OCI-M2 (cell line): ENCODE measurements around the gene TSC2.

Experiments used
- DNase-seq: peaks from one replicate; lab custom pipeline; 2025; ENCODE audit not compliant: unreplicated experiment; lab: John Stamatoyannopoulos, UW

The TSC2 gene

GRCh38 chr16:2083876-2084780, 36.3 kb downstream of the TSC2 start:
- no peak for DNase-seq

- no peak for DNase-seq
Measured at GRCh38 chr16:2084895-2085625, 37.3 kb downstream of the TSC2 start.

DNA sequence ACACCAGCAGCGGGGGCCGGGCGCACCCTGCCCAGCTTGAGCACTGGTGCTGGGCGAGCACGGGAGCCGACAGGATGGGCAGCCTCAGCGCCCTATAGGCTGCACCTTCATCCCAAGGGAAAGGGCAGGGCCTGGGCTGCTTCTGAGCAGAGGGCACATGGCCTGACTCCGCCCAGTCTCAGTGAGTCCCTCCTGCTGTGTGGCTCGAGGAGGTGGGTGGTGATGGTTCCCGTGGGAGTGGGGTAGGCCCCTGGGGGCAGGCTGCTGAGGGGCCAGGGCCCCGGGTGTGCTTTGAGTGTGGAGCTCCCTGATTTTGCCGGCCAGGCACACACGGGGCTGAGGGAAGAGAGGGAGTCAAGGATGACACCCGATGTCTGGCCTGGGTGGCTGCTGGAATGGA, 37.9 kb downstream of the TSC2 start:
- DNase-seq = no peak

GRCh38 chr16:2086106-2086742, 38.4 kb downstream of the TSC2 start:
- DNase-seq = no peak

DNA sequence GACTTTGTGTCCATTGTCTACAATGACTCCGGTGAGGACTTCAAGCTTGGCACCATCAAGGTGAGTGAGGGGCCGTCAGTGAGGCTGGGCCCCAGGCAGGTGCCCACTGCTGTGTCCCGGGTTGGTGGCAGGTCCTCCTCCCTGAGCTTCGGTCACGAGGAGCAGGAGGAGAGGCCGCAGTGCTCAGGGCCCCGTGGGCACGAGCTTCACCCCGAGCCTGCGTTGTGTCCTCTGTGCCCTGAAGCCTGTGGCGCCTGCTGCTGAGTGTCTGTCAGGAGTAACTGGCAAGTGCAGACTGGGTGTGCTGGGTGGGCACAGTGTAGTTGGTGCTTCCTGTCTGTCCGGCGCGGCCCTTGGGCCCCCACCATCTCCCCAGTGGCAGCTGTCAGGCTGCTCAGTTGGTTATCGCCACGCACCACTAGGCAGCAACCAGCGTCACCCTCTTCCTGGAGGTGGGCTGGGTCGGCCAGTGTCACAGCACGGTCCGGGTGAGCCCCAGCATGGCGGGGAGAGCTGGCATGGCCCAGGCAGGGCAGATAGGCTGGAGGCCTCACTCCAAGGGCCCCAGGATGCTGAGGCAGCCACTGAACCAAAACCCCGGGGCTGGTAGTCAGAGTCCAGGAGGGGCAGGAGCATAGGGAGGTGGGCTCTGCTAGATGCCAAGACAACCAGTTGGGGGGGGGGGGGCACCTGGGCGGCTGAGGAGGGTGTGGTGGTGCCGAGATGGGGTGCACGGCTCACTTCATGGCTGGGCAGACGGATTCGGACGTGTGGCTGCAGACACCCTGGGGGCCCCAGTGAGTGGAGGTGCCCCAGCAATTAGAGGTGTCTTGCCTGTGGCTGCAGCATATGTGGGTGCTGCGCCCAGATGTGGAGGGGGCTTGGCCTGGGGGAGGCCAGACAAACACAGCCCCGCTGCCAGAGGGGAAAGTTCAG, 39.3 kb downstream of the TSC2 start:
- DNase-seq = no peak

- DNase-seq = no peak
Measured at GRCh38 chr16:2087748-2088631, 40.2 kb downstream of the TSC2 start.

GRCh38 chr16:2088759-2089358, 41.1 kb downstream of the TSC2 start:
- no peak for DNase-seq

GRCh38 chr16:2089706-2090480, 42.1 kb downstream of the TSC2 start:
- no peak for DNase-seq

- DNase-seq = no peak
Measured at GRCh38 chr16:2090481-2090776, 42.6 kb downstream of the TSC2 start.

DNA sequence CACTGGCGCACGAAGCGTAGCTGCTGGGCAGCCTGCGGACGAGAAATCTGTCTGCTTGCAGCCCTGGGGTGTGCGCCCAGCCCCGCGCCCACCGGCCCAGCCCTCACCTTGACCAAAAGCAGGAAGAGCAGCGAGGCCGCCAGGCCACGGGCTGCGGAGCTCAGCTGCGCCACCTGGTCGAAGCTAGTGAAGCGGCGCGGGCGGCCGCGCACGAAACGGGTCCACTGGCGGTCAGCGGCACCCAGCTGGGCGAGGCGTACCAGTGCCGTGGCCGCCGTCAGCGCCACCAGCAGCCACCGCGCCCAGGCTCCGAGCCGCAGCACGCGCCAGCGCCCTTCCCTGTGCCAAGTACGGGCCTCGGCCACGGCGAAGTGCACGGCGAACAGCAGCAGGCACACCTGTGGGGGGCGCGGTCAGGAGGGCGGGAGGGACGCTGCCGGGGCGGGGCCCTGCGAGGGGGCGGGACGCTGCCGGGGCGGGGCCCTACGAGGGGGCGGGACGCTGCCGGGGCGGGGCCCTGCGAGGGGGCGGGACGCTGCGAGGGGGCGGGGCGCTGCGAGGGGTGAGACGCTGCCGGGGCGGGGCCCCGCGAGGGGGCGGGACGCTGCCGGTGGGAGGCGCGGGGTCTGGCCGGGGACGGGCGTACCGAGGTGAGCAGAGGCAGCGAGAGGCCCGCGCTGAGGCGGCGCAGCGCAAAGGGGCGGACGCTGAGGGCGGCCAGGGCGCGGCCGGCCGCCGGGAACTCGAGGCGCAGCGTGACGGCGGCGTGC, 43.2 kb downstream of the TSC2 start:
- DNase-seq = no peak

- DNase-seq = no peak
Measured at GRCh38 chr16:2091547-2092255, 43.9 kb downstream of the TSC2 start.

DNA sequence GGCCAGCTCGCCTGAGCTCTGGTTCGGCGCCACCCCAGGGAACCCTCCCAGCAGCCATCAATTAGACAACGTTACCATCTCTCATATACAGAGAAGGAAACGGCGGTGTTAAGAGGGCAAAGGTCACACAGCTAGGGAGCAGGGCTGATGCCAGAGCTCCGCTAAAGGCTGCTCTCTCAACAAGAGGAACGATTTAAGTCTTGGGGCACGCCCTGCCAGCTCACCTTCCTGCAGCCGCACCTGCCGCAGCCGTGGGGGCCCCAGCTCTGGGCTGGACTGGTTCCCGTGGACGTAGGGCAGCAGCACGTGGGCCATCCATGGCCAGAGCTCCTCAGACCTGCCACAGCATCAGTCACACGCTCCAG, 44.5 kb downstream of the TSC2 start:
- no peak for DNase-seq

- DNase-seq = no peak
Measured at GRCh38 chr16:2092866-2093265, 45.1 kb downstream of the TSC2 start.

DNA sequence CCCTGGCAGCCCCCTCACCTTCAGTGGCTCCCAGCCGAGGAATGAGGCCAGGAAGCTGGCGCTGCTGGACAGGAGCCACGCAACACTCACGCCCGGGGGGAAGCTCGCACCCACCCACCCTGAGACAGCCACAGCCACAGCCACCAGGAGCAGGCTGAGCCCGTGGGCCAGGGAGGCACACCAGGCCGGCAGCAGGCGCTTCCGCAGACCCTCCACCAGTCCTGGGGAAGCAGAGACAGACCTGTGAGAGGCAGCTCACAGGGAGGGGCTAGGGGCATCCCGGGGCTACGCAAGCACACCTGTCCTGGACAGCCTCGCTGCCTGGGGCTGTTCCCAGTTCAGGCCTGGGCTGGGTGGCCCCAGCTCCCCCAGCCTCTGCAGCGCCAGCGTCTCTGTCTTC, 46.0 kb downstream of the TSC2 start:
- no peak for DNase-seq

DNA sequence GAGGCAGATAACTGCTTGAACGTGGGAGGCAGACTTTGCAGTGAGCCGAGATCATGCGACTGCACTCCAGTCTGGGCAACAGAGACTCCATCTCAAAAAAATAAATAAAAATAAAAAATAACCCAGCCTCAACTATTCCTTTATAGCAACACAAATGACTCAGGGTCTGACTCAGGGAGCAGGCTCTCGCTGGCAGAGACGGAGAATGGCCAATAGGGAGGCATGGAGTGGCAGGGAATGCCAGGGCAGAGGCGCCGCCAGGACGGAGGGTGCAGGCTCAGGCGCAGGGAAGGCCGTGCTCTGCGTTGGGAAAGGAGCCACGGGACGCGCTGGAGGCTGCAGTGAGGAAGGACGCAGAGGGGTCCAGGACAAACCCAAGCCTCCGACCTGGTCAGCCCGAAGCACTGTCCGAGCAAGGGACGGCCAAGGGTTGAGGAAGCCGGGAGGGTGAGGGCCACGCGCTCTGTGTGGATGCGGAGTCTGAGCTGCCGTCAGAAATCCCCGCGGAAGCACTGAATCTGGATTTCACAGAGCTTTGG, 47.6 kb downstream of the TSC2 start:
- DNase-seq = no peak

DNA sequence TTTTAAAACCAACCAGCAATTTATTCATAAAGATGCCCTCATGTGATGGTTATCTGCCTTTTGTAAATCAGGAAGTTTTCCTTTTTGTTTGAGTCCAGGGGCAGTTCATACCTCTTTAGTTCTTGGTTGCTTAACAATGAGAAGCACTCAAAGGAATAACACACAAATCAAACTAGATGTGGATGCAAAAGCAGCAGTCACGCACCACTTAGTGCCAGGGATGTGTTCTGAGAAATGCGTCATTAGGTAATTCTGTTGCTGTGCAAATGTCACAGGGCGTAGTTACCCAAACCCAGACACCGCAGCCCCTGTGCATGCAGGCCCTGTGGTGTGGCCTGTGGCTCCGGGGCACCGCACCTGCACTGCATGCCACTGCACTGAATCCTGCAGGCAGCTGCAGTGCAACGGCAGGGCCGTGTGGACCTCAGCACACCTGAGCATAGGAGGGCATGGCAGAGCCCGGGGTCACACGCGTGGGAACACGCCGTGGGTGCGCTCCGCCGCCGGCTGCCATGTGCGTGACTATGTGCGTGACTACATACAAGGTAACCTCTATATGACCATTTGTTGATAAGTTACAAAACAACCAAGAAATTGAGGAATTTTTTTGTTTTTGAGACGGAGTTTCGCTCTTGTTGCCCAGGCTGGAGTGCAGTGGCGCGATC, 48.3 kb downstream of the TSC2 start:
- no peak for DNase-seq
